HCEC 1CT (cell line): ENCODE measurements around the gene IQCB1.
A peak's percentile ranks its signal among the peaks of the same experiment; 100 is the strongest.
"Not testable (repeated sequence)": the region's sequence is repeated elsewhere in the genome, so short reads cannot be mapped to it uniquely, and the experiment has no call there.

Experiments
- DNase-seq: peaks from one replicate; pipeline ENCODE4 v3.0.0-alpha.2; 2017

Gene IQCB1, protein sequence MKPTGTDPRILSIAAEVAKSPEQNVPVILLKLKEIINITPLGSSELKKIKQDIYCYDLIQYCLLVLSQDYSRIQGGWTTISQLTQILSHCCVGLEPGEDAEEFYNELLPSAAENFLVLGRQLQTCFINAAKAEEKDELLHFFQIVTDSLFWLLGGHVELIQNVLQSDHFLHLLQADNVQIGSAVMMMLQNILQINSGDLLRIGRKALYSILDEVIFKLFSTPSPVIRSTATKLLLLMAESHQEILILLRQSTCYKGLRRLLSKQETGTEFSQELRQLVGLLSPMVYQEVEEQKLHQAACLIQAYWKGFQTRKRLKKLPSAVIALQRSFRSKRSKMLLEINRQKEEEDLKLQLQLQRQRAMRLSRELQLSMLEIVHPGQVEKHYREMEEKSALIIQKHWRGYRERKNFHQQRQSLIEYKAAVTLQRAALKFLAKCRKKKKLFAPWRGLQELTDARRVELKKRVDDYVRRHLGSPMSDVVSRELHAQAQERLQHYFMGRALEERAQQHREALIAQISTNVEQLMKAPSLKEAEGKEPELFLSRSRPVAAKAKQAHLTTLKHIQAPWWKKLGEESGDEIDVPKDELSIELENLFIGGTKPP

DNA sequence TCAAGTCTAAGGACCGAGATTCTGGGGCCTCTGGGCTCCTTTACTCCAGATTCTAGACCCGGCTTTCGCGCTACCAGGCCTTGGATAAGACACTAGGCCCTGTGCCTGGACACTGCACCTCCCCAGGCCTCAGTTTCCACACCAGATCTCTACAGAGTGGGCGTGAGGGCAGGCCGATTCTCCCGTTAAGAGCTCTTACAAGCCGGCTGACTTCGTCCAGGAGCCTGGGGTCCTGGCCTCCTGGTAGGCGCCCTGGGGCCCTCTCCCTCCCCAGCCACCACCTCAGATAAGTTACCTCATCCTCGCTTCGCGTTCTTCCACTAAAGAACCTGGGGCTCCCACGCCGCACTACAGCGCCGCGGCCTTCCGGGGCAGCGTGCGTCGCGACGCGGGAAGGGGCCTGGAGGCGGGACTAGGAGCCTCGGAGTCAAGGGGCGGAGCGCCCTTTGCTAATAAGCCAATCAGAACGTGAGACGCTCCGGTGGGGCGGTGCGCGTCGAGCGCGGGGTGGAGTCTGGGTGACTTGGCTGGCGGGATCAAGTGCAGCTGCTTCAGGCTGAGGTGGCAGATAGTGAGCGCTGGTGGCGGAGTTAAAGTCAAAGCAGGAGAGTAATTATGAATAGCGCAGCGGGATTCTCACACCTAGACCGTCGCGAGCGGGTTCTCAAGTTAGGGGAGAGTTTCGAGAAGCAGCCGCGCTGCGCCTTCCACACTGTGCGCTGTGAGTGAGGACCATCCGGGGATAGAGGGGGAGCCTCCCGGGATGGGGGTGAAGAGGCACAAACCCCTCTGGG lies at the start of gene IQCB1, which contains the start of gene EAF2:
IQCB1 (minus strand) TSS at position 390 of the 794 bp plus-strand sequence. CDS start 6,100 bp downstream, outside the sequence.
EAF2 (plus strand) TSS at position 539 of the 794 bp plus-strand sequence; CDS start at position 616, 77 bp downstream.
- DNase-seq: peak; percentile 93

DNA sequence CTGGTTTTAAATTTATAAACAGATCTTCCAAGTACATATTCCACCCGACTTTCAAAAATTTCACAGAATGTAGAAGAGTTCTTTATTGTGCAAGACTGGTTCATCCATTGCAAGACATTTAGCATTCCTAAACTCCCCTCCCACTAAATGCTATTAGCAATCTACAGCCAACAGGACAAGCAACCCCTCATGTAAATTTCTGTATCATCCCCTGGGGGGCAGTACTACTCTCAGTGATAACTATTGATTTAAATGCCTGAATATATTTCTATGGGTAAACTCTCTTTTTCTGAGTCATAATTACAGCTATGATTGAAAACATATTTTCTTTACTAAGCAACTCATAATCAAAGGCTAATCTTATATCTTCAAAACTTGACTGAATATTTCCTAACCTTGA lies 48.6 kb upstream of the IQCB1 start:
- DNase-seq: peak; percentile 35

DNA sequence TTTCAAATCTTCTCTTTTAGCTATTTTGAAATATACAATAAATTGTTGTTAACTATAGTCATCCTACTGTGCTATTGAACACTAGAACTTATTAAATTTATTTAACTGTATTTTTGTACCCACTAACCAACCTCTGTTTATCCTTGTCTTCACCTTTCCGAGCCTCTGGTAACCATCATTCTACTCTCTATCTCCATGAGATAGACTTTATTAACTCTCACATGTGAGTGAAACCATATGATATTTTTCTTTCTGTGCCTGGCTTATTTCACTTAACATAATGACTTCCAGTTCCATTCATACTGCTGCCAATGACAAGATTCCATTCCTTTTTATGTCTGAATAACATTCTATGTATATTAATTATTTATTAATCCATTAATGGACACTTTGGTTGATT lies 43.6 kb upstream of the IQCB1 start:
- no peak for DNase-seq

DNA sequence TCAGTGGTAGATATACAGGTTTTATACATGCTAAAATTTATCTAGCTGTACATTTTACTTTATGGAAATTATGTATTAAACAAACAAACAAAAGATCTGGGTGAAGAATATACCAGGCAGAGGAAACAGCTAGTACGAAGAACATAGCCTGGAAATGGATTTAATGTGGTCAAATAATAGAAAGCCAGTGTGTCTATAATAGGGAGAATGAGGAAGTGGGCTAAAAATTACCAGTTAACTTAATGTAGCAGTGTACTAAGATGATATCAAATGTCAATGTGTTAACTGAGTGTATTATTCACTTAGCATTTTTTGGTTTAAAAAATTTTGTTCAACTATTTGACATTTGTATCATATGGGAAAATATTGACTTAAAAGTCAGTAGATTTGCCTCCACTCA lies 36.6 kb upstream of the IQCB1 start:
- no peak for DNase-seq

DNA sequence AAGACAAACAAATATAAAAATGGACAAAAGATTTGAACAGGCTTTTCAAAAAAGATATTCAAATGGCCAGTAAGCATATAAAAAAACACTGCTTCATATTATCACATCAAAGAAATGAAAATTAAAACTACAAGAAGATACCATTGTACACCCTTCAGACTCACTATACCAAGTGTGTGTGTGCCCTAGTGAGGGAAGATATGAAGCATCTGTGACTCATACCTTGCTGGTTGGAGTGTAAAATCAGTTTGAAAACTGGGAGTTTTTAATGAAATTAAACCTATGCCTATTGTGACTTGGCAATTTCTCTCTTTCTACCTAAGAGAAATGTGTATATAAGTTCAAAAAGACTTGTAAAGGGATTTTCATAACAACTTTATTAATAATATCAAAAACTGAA lies 35.9 kb upstream of the IQCB1 start:
- peak; percentile 5 for DNase-seq

DNA sequence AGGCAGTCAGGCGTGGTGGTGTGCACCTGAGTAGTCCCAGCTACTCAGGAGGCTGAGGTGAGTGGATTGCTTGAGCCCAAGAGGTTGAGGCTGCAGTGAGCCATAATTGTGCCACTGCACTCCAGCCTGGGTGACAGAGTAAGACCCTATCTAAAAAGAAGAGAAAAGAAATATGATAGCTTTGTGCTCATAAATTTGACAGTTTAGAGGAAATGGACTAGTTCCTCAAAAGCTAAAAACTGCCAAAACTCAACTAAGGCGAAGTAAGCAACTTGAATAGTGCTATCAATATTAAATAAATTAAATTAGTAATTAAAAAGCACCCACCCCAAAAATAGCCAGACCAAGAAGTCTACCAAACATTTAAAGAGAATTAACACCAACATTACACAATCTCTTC lies 34.9 kb upstream of the IQCB1 start:
- DNase-seq: no peak

DNA sequence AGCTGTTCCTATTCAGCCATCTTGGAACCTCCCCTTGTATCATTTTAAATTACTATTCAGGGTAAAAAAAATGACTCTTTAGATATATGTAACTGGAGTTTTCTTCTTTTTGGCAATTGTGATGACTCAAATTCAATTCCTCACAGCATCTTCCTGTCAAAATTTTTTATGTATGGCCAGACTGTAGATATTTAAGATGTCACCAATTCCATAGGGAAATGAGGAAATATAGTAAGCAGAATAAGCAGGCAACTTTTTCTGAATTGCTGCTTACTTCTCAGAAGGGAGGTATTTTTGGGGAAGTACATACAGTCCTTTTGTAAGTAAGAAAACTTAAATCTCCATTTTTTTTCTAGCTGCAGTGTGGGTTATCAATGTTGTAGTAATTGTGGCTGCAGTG lies 28.9 kb upstream of the IQCB1 start:
- DNase-seq: no peak

DNA sequence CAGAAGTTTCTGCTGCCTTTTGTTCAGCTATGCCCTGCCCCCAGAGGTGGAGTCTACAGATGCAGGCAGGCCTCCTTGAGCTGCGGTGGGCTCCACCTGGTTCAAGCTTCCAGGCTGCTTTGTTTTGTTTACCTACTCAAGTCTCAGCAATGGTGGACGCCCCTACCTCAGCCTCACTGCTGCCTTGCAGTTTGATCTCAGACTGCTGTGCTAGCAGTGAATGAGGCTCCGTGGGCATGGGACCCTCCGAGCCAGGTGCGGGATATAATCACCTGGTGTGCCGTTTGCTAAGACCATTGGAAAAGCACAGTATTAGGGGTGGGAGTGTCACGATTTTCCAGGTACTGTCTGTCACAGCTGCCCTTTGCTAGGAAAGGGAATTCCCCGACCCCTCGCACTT lies 28.4 kb upstream of the IQCB1 start:
- DNase-seq: not testable (repeated sequence)

DNA sequence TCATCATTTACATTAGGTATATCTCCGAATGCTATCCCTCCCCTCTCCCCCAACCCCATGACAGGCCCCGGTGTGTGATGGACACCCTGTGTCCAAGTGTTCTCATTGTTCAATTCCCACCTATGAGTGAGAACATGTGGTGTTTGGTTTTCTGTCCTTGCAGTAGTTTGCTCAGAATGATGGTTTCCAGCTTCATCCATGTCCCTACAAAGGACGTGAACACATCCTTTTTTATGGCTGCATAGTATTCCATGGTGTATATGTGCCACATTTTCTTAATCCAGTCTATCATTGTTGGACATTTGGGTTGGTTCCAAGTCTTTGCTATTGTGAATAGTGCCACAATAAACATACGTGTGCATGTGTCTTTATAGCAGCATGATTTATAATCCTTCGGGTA lies 22.9 kb upstream of the IQCB1 start:
- DNase-seq: not testable (repeated sequence)

DNA sequence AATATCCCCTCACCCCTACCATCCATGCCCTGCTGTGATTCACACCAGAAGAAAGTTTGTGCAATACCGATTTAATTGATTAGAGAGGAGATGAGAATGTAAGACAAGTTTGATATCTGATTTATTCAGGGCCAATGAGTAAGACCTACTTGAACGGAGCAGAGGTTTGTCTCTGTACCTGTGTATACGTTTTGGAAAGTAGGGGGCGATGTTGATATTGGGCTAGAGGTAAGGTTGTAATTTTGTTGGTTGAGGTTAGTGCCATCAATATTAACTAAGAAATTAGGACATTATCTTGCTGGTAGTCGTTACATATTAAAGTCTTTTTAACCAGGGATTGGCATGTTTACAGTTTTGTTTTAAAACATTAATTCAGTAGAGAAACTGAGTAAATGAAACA lies 20.7 kb upstream of the IQCB1 start:
- no peak for DNase-seq

DNA sequence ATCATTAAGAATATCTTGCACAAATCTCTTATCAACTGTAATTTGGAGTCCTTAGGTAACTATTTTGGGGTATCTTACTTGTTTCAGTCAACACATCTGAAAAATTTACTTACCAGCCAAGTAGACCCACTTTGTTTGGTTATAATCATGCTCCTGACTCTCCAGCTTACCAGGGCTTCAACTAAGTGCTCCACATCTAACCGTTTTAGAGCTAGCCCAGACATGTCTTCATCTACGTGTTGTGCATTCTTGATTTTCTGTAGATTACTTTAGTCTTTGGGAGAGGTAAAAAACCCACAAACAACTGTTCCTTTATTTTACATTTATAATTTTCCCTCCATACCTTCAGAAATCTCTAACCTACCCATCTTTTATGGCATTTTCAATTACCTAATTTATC lies 17.4 kb upstream of the IQCB1 start:
- no peak for DNase-seq

DNA sequence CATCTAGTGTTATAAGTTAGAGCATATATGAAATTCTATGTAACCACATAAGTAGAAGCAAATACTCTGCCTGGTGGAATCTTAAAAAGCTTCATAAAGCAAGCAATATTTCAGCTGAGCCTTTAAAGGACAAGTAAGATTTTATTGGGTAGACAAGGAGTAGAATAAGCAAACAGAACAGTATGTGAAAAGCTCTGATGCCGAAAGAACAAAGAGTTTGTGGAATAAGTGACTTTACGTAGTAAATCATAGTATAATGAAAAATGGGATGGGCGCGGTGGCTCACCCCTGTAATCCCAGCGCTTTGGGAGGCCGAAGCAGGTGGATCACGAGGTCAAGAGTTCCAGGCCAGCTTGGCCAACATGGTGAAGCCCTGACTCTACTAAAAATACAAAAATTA lies 10.0 kb upstream of the IQCB1 start:
- no peak for DNase-seq

DNA sequence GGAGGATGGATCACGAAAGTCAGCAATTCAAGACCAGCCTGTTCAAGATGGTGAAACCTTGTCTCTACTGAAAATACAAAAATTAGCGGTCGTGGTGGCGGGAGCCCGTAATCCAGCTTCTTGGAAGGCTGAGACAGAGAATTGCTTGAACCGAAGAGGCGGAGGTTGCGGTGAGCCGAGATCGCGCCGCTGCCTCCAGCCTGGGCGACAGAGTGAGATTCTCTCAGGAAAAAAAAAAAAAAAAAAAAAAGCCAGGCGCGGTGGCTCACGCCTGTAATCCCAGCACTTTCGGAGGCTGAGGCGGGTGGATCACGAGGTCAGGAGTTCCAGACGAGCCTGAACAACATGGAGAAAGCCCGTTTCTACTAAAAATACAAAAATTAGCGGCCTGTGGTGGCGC lies 5.1 kb upstream of the IQCB1 start:
- no peak for DNase-seq

DNA sequence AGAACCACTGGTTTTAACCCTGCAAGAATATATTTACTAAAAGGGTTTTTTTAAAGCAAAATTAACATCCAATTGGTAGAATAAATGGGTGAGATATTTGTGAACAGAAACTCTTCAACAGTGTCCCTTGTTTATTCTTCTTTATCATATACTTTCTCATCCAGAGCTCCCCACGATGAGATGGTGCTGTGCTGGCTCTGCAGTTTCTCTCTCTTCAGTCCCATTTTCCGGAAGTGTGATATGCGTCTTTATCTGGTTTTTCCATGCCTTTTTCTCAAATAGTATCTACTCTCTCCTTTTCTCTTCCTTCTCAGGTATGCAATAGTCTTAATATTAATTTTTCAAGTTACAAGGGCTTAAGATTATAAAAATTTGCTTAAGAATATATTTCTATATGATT lies 1.6 kb upstream of the IQCB1 start:
- no peak for DNase-seq

DNA sequence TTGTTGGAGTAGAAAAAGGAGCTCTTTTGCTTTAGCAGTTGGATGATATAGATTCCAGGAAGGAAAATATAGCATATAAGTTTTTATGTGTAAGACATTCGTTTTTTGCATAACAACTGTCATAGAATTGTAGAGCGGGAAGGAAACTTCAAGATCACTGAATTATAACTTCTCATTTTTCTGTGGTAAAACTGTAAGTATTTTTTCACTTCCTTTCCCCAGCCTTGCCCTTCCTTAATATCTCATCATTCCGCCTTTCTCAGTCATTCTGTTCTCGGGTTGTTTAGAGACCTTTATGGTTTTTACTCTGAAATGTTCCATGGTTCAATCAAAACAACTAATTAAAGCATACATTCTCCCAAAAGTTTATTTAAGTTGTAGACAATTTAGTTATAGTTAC lies 1.2 kb upstream of the IQCB1 start:
- DNase-seq: no peak

DNA sequence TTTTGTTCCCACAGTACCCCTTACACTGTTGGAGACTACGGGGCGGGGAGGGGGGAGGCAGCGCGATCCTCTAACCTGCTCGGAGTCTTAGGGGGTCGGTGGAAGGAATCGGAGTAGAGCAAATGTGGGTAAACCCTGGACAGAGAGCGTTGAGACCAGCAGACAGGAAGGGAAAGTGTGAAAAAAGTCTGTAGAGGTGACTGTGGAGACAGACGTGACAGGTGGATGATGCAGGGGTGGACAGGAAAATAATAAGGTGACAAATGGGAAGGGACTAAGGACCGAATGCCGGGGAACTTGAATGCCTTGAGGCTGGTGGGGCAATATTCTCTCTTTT lies 573 bp upstream of the IQCB1 start:
- DNase-seq: peak; percentile 10

DNA sequence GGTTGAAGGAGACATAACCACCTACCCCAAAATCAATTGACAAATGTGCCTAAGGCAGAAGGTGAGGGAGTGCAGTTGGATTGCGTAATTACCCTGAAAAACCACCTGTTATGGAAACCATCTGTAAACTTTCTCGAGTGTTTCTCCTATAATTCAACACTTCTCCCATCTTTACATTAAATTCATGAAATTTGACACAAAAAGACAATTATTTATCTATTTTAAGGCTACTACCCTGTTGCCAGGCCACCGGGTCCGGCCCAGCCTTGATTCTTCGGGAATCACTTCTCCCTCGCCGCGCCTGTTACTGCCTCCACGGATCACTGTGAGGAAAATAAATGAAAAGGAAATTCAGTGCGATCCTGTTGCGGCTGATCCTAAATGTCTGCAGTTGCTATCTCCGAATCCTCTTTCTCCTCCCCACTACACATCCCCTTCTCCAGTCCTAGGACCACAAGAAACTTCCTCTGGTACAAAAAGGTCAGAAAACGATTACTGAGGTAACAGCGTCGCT lies 646 bp downstream of the IQCB1 start:
- no peak for DNase-seq

DNA sequence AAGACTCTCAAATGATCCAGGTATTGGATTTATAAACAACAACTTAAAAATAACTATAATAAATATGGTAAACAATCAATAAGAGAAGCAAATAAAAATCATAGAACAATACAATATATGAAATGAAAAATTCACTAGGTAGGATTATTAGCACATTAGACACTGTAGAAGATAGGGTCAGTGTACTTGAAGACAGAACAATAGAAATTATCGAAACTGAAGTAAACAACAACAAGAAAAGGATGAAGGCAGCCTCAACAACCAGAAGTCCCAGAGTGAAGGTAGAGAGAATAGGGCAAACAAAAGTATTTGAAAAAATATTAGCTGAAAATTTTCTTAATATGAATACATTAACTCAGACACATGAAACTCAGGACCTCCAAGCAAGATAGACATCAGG lies 11.9 kb downstream of the IQCB1 start:
- DNase-seq: no peak

DNA sequence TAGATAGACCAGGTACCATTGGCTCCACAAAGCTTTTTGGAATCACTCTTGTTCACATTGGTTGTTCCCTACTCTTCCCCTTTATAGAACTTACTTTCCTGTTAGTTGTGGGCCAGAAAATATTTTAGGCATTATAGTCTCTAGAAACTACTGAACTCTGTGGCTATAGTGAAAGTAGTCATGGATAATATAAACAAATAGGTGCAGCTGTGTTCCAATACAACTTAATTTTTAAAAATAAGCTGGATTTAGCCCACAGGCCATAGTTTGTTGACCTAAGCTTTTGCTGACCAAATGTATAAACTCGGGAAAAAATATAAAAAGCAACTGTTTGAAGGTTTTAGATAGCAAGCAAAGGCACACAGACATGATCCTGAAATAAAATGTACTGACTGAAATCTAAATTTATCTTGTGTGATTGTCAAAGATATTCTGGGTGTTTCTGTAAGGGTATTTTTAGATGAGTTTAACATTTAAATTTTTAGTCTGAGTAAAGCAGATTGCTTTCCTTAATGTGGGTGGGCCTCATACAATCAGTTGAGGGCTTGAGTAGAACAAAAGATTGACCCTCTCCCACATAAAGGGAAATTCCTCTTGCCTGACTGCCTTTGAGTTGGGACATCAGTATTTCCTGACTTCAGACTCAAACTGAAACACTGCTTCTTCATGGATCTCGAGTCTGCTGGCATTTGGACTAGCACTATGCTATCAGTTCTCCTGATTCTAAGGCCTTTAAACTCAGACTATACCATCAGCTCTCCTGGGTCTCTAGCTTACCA lies 13.2 kb downstream of the IQCB1 start:
- DNase-seq: no peak

DNA sequence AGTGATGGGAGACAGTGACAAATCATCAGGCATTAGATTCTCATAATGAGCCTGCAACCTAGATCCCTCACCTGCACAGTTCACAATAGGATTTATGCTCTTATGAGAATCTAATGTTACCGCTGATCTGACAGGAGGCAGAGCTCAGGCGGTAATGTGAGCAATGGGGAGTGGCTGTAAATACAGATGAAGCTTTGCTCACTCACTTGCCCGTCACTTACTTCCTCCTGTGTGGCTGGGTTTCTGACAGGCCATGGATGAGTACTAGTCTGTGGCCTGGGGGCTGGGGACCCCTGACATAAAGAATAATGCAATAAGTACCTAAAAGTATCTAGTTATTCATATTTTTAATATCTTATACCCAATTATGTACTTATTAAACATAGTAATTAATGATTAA lies 15.6 kb downstream of the IQCB1 start:
- no peak for DNase-seq

DNA sequence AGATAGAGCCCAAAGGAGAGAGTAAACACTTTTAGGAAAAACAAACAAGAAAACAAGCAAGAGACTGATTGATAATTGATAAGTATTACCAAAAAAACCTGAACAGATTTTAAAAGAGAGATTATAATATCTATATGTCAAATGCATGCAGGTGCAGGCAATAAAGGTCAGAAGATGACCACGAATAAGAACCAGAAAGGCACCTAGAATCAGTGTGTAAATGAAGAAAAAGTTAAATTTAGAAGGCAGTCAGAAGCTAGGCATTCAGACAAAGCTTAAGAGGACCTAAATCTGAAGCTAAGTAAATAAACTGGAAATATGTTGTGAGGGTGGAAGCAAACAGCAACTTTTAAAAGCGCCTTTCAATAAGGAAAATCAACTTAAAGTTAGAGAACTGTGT lies 16.3 kb downstream of the IQCB1 start:
- DNase-seq: no peak

DNA sequence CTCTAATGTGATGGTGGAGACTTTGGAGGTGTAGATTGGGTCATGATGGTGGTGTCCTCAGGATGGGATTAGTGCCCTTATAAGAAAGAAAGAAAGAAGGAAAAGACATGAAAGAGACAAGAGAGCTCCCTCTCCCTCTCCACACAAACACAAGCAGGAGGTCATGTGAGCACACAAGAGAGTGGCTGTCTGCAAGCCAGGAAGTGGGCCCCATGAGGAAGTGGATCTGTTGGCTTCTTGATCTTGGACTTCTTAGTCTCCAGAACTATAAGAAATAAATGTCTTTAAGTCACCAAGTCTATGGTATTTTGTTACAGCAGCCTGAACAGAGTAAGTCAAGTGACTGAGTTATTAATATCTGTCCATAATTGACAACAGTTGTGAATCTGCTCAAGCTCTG lies 17.1 kb downstream of the IQCB1 start:
- no peak for DNase-seq

DNA sequence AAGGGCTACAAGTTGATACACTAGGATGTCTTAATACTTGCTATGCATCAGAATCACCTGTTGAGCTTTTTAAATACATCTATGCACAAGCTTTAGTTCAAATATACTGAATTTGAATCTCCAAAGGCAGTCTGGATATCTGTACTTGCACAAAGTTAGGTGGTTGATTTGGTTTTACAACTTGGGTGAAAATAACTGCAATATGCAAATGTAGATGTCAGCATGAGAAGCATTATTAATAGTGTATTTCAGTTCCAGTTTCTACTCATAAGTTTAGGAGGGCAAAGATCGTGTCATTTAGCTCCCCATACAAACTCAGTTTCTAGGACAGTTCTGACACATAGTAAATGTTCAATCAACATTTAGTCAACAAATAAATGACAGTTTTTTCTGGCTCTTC lies 25.6 kb downstream of the IQCB1 start:
- DNase-seq: no peak
